GM19397 (cell line): ENCODE measurements around the gene CDC14A.
A peak's percentile ranks its signal among the peaks of the same experiment; 100 is the strongest.
"Not testable (repeated sequence)": the region's sequence is repeated elsewhere in the genome, so short reads cannot be mapped to it uniquely, and the experiment has no call there.

Source experiments
- ATAC-seq: cut with Tn5 transposase; IDR thresholded peaks from one replicate; pipeline ENCODE4 v1.9.1; 2021; ENCODE audit warnings: mild to moderate bottlenecking, moderate library complexity; ENCODE audit not compliant: unreplicated experiment

Gene CDC14A

GRCh38 chr1:100331146-100331545, 21.2 kb upstream of the CDC14A start:
- not testable (repeated sequence) for ATAC-seq

DNA sequence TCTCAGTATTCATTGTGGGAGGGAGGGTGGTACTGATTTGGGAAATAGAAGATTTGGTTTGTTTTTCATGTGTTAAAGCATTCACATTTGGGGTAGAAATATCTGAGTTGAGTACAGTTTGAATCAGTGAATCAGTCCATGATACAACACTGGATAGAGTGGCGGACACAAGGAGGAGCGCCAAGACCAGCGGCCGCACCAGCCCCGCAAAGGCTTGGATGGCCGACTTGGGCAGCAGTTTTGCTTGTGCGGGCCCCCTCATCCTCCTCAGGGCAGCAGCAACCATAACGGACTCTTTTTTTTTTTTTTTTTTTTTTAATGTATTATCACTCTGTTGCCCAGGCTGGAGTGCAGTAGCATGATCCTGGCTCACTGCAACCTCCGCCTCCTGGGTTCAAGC, 20.0 kb upstream of the CDC14A start:
- ATAC-seq, result no peak

GRCh38 chr1:100335436-100335835, 16.9 kb upstream of the CDC14A start:
- ATAC-seq, result no peak

DNA sequence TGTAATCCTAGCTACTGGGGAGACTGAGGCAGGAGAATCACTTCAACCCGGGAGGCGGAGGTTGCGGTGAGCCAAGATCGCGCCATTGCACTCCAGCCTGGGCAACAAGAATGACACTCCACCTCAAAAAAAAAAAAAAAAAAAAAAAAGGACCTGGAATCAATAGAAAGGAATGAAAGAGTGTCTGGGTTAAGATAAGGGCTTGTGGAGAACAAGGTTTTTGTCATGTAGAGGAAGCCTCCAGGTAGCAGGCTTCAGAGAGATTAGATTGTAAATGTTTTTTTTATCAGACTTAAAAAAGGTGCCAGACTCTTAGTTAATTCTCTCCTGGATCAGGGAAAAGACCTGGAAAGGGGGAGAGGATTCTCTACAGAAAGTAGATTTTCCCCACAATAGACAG, 14.4 kb upstream of the CDC14A start:
- ATAC-seq, result not testable (repeated sequence)

DNA sequence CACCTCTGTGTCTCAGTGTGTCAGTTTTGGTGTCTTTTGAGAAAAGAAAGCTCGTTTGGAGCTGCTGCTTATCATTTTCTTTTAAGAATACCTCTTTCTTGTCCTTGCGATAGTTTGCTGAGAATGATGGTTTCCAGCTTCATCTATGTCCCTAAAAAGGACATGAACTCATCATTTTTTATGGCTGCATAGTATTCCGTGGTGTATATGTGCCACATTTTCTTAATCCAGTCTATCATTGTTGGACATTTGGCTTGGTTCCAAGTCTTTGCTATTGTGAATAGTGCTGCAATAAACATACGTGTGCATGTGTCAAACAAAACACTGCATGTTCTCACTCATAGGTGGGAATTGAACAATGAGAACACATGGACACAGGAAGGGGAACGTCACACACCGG, 12.6 kb upstream of the CDC14A start:
- ATAC-seq, result not testable (repeated sequence)

DNA sequence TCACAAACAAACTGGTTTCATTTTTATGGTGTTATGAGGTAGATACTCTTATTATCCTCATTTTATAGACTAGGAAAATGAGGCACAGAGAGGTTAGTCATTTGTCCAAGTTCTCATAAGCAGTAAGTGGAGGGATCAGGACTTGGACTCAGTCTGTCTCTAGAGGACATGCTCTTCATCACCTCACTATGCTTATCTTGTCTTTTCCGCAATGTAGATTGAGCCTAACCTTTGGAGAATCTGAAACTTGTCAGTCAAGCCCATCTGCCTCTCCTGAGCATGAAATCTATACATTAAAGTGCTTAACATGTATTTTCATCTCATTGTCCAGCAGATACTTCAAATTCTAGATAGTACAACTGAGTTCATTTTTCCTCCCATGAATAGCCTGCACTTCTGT, 11.8 kb upstream of the CDC14A start:
- ATAC-seq, result no peak

DNA sequence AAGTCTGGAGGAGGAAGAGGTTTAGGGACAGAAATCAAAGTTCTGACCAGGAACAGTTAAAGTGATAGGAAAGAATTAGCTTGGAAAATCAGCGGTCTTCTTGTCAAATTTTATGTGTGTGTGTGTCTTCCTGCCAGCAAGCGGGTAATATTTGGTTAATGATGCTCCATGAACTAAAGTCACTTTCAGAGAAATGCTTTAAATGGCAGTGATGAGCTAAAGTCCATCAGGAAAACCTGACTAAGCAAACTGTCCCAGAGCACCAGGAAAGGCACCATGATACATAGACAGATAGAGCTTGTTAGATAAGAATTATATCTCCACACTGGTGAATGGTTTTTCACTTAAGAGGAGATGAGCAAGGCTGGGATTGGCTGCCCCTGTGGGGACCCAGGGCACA, 10.0 kb upstream of the CDC14A start:
- no peak for ATAC-seq

DNA sequence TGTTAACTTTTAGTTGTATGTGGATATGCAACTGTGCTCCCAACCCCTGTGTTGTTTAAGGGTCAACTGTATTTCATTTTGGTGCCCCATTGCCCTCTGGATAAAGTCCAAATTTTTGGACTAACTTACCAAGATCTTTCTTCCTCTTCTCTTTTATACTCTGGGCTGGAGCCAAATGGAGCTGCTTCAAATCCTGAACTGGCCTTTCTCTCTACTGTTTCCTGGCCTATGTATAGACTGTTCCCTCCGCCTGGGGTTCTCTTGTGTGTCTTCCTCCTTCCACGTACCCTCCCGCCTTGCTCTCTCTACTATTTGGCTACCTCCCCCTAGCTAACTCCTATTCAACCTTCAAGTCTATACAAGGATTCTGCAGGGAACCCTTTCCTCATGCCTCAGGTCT, 8.4 kb upstream of the CDC14A start:
- no peak for ATAC-seq

DNA sequence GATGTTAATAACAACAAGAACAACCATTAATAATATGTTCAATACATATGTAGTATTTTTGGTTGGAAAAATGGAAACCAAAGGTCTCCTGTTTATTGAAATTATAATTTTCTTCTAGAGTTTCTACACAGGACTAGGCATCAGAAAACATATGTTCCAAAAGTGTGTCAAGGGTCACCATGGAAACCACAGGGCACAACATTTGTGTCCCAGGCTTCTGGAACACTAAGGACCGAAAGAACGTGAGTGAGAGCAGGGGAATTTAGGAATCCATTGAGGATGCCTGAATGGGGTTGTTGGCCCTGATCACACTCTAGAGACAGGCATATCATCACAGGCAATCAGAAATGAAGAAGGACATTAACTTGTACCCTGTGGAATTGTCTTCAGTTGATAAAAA, 7.5 kb upstream of the CDC14A start:
- ATAC-seq, result no peak

GRCh38 chr1:100346387-100346786, 5.9 kb upstream of the CDC14A start:
- no peak for ATAC-seq

DNA sequence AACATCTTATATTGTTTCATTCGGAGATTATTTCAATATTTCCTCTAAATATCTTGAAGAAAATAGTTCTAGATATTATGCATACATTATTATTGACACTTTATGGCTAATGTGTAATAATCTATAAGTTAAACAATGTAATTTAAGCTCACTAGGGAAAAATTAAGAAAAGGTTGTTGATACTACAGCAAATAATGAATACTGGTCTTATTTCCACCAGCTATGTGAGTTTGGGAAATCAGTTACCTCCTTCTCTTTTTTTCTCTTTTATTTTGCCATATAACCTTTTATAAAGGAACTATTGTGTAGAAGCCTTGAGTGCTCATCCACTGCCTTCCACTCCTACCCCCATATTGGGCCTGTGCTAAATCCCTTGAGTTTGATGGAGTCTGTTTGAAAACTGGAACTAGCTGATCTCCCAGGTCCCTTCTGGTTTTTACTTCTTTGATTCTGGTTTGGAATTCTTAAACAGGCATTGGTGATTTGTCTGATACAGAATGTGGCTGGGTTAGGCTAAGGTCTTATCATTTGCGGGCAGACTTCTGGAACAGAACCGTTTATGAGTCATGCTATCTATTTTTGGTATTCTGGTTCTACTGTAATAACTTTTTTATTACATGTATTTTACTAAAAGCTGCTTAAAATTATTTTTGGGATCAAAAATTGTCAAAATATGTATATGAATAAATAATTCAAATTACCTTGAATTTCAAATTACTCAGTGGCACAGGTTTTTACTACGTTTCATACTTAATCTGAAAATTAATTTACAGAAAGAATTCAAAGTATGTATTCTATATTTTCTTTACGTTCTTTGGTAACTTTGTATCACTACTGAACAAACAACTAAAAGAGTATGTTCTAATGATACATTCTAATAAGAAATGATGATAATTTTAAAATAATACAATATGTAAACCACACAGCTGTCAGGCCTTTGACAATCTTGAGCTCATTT, 5.0 kb upstream of the CDC14A start:
- ATAC-seq, result no peak

DNA sequence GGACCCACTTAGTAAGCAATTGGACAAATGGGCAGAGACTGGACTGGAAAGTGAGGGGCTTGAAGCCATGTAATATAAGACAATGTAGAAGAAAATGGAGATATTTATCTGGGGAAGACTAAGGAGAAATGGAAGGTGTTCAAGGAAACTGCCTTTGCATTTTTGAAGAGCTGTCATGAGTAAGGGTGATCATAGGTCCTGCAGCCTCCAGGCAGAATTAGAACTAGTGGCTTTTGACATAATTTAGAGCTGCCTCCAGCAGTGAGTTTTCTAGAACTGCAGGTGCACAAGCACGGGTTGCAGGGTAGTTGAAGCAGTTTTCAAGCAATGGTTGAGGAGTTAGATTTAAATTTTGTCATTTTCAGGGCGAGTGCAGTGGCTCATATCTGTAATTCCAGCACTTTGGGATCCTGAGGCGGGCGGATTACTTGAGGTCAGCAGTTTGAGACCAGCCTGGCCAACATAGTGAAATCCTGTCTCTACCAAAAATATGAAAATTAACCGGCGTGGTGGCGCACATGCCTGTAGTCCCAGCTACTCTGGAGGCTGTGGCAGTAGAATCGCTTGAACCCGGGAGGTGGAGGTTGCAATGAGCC, 3.7 kb upstream of the CDC14A start:
- ATAC-seq, result no peak

DNA sequence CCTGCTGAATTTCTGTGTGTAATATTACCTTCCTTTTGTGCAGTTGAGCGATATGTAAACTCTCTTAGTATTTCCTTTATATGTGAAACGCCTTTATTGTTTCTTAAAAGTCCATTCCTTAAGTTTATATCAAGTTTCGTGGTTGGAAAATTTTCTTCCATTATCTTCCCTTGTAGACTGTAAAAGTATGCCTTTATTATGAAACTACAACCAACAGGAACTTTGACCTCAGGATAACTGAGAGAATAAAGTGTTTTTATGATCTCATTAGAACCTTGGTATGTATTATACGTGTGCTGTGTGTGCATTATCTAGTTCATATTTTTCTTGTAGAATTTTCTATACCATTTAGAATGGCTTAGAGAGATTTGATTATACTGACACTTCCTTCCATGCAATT, 3.1 kb upstream of the CDC14A start:
- no peak for ATAC-seq

DNA sequence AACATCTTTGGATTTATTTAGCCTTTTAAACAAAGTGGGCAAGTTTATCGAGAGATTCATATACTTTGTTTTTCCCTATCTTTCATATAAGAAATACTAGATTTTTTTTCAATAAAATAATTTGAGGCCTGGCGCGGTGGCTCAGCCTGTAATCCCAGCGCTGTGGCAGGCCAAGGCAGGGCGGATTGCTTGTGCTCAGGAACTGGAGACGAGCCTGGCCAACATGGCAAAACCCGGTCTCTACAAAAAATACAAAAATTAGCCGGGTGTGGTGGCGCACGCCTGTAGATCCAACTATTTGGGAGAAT, 1.6 kb upstream of the CDC14A start:
- no peak for ATAC-seq

DNA sequence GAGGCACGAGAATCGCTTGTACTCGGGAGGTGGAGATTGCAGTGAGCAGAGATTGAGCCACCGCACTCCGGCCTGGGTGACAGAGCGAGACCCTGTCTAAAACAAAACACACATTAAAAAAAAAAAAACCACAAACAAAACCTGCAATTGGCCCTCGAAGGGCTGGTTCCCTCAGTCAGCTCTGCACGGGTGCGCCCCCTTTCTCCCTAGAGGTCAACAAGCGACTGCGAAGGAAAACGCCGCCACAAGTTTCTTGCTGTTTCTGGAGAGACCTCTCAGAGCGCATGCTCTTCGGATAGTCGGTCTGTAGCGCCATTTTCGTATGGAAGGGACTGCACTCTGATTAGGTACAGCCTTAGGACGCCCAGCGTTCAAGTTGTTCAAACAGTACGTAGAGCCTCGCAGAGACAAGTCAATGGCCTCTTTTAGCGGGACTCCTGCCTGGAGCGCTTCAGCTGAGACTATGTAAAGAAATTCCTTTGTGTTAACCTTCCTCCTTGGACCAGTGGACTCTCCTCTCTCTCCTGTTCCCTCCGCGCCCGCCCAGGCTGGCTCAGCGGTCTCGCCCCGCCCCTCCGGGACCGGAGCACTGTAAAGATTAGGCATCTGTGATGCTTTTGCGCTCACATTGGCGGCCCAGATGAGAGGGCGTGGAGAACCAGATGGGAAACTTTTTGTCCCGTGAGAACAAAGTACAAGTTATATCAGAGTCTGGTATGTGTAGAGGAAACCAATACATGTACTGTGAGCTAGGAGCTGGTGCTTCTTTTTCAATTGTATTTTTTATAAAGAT, 1.0 kb upstream of the CDC14A start:
- peak; percentile 57 for ATAC-seq

DNA sequence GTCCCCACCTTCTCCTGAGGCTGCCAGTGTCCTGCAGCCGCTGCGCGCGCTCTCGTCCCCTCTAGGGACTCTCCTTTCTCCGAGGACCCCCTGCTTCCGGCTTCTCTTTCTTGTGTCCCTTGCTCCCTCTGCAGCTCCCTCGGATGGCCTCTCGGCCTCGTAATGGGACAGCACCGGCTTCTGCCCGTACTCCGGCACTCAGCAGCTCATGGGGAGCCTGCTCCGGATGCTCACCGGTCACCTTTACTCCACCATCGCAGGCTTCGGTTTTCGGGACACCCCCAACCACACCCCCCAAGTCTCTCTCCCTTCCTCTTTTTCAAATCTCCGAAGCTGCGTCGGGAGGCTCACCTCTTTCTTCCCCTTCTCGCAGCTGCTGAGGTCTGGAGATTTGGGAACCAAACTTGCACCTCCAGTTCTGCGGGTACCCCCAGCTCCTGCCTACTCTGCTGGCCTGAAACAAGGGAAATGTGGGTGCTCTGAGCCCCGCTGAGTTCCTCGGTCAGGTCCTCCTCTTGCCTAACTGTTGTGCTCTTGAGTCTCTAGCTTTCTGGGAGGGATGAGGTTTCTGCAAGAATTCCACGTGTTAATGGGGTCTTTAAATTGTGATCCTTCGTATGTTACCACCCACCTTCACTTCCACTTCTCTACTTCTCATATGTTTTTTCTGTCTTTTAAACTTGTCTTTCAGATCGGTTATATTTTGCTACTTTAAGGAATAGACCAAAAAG, 930 bp downstream of the CDC14A start:
- peak; percentile 13 for ATAC-seq

GRCh38 chr1:100353988-100354387, 1.7 kb downstream of the CDC14A start:
- ATAC-seq, result no peak

DNA sequence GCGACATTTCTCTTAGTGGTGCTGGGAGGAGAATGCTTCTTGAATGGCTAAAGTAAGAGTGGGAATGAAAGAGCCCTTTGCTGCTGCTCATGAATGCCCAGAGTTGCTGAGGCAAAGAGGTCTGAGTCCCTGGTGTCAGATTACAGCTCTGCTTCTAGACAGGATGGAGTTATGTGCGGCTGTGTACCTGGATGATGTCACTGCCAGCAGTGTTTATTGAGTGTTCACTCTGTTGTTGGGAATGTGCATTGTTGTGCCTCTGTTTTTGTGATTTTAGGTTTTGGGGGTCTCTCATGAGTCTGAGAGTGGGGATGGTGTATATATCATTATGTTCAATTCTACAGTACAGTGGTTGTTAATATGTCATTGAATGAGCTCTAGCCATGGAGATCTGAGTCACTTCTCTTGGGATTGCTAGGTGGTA, 2.7 kb downstream of the CDC14A start:
- no peak for ATAC-seq

DNA sequence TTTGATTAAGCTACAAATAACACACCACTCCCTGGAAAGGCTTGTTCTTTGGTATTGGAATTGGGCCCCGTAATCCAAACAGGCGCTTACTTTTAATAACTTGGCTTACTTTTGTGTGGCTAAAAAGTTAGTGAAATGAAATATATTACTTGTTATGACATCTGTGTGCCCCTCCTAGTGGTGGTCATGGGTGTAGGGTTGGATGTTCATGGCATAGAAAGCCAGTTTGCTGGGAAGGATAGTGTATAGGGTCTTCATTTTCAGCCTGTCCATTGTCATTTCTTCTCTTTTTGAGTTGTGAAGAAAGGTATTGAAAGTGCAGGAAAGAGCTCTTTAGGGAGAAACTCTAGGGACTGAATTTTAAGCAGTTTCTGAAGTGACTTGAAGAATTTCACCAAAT, 5.9 kb downstream of the CDC14A start:
- ATAC-seq, result no peak

DNA sequence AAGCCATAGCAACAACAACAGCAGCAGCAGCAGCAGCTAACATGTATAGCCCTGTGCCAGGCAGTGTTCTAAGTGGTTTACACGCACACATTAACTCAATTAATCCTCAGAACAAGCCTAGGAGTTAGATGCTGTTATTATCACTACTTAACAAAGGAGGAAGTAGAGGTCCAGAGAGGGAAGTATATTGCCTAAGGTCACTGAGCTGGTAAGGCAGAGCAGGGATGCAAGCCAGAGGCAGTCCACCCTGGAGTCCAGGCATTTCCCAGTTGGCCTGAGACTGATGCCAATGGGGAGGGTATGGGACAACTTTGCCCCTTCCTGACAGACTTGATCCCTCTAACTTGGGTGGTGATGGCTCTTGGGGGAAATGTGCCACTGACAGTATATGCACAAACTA, 6.8 kb downstream of the CDC14A start:
- ATAC-seq, result no peak
